Endothelial cell of umbilical vein (primary cell): ENCODE results near the gene HECTD4. TPM values are rescaled to one million over a fixed set of nuclear protein-coding genes. Genes with fewer than 3 reads are reported as not detected.

Experiments
- BruUV-seq: library from RNA; stranded (reverse); fragments of 400-500 nt; replicated peaks from 2 replicates; lab custom pipeline; 2021; lab: Mats Ljungman, UMichigan
- CTCF ChIA-PET: fragments of 300-600, 350-600 bp; sonication (Branson Sonifier 250); formaldehyde crosslinking; loops from one replicate; lab custom pipeline; 2021; ENCODE audit warnings: antibody characterized with exemption, inconsistent platforms; lab: Charles Lee
- POLR2A ChIA-PET: fragments of 300-600, 350-600 bp; sonication (Branson Sonifier 250); formaldehyde crosslinking; loops from one replicate; lab custom pipeline; 2021; ENCODE audit warnings: antibody characterized with exemption, inconsistent platforms; lab: Charles Lee
- DNase-seq: peaks from one replicate; pipeline ENCODE4 v3.0.0-alpha.2; 2011; ENCODE audit warnings: low read depth, low spot score
- FAIRE-seq: peaks from 2 replicates; lab custom pipeline; 2011; peaks lifted over from hg19 to GRCh38; lab: Jason Lieb, UNC
- H2AFZ ChIP-seq: 2 replicates; pipeline ENCODE4 v1.6.0; 2012; ENCODE audit warnings: low read depth, low read length, control low read depth, inconsistent platforms
- H3K27ac ChIP-seq: 2 replicates; pipeline ENCODE4 v1.5.1; 2011; ENCODE audit warnings: low read depth, mild to moderate bottlenecking, control low read depth, low read length, moderate library complexity; ENCODE audit not compliant: insufficient read depth
- H3K27me3 ChIP-seq, 2 experiments: 2 replicates each; pipeline versions ENCODE4 v1.6.0 to v1.6.1; 2011; ENCODE audit warnings: low read length in 2 of 2, mixed read lengths in 1 of 2; ENCODE audit not compliant: control insufficient read depth in 2 of 2, insufficient read depth in 2 of 2
- H3K36me3 ChIP-seq, 2 experiments: 2 replicates in 1 of 2; 3 replicates in 1 of 2; pipeline ENCODE4 v1.5.1; 2011; ENCODE audit warnings: low read length in 2 of 2, mild to moderate bottlenecking in 1 of 2, moderate library complexity in 1 of 2; ENCODE audit not compliant: control insufficient read depth in 2 of 2, insufficient read depth in 2 of 2; ENCODE audit errors: extremely low read depth in 1 of 2
- H3K4me1 ChIP-seq: 3 replicates; pipeline ENCODE4 v1.5.1; 2011; ENCODE audit warnings: mild to moderate bottlenecking, low read length; ENCODE audit not compliant: control insufficient read depth, insufficient read depth; ENCODE audit errors: extremely low read depth
- H3K4me2 ChIP-seq: 2 replicates; pipeline ENCODE4 v1.6.1; 2011; ENCODE audit warnings: low read length, control low read depth, mixed read lengths; ENCODE audit not compliant: insufficient read depth
- H3K4me3 ChIP-seq, 3 experiments: fragments of 200-600 bp in 1 of 3; sonication (generic), shearing (Covaris generic) in 1 of 3; replicated peaks in 1 of 3; 2 replicates each; pipeline ENCODE4 v1.5.1; 2011 to 2016; ENCODE audit warnings: control low read depth in 3 of 3, low read length in 3 of 3, mild to moderate bottlenecking in 2 of 3, inconsistent platforms in 1 of 3, low read depth in 1 of 3, moderate library complexity in 1 of 3; ENCODE audit not compliant: insufficient read depth in 1 of 3
- H3K79me2 ChIP-seq: 2 replicates; pipeline ENCODE4 v1.6.0; 2012; ENCODE audit warnings: low read length, inconsistent platforms; ENCODE audit not compliant: control insufficient read depth, insufficient read depth
- H3K9ac ChIP-seq: replicated peaks from 2 replicates; pipeline ENCODE3; 2011; ENCODE audit warnings: low read length, control low read depth; ENCODE audit not compliant: insufficient read depth; ENCODE audit errors: extremely low read depth
- H3K9me1 ChIP-seq: replicated peaks from 3 replicates; pipeline ENCODE4 v1.6.0; 2011; ENCODE audit warnings: mild to moderate bottlenecking, low read length; ENCODE audit not compliant: control insufficient read depth, insufficient read depth; ENCODE audit errors: extremely low read depth
- H3K9me3 ChIP-seq: replicated peaks from 2 replicates; pipeline ENCODE4 v1.5.1; 2012; ENCODE audit warnings: low read length, inconsistent platforms; ENCODE audit not compliant: control insufficient read depth, insufficient read depth
- H4K20me1 ChIP-seq: replicated peaks from 2 replicates; pipeline ENCODE3; 2011; ENCODE audit warnings: mild to moderate bottlenecking, low read length; ENCODE audit not compliant: control insufficient read depth, insufficient read depth; ENCODE audit errors: extremely low read depth
- CTCF ChIP-seq, 2 donors: IDR thresholded peaks; 1 replicate in 1 of 2; 2 replicates in 1 of 2; pipeline ENCODE4 v1.5.1; 2011; ENCODE audit warnings: low read length in 2 of 2, mild to moderate bottlenecking in 2 of 2, moderate library complexity in 2 of 2, control low read depth in 1 of 2, inconsistent platforms in 1 of 2, low read depth in 1 of 2; ENCODE audit not compliant: insufficient read depth in 1 of 2; ENCODE audit errors: extremely low read depth in 1 of 2
- EZH2 ChIP-seq: IDR thresholded peaks from 2 replicates; pipeline ENCODE4 v1.6.1; 2012; ENCODE audit warnings: borderline replicate concordance, low read depth, mild to moderate bottlenecking, moderate library complexity, low read length, inconsistent platforms; ENCODE audit not compliant: severe bottlenecking
- FOS ChIP-seq: IDR thresholded peaks from 2 replicates; pipeline ENCODE4 v1.6.1; 2011; ENCODE audit warnings: mild to moderate bottlenecking, low read length, moderate library complexity, borderline replicate concordance; ENCODE audit not compliant: insufficient read depth
- GATA2 ChIP-seq: IDR thresholded peaks from 2 replicates; pipeline ENCODE4 v1.7.0; 2011; ENCODE audit warnings: low read depth, mild to moderate bottlenecking, moderate library complexity, mixed read lengths, low read length; ENCODE audit not compliant: insufficient read length, insufficient read depth
- JUN ChIP-seq: IDR thresholded peaks from 2 replicates; pipeline ENCODE4 v1.6.1; 2011; ENCODE audit warnings: borderline replicate concordance, low read depth; ENCODE audit not compliant: insufficient read length, insufficient read depth
- MAX ChIP-seq: IDR thresholded peaks from 2 replicates; pipeline ENCODE4 v1.6.1; 2011; ENCODE audit not compliant: insufficient read depth, insufficient read length
- MYC ChIP-seq: IDR thresholded peaks from one replicate; pipeline ENCODE4 v1.6.1; 2011; ENCODE audit warnings: mild to moderate bottlenecking, low read depth, low read length
- POLR2A ChIP-seq: IDR thresholded peaks from 2 replicates; pipeline ENCODE4 v1.6.1; 2012; ENCODE audit warnings: low read depth, mild to moderate bottlenecking, control low read depth, low read length
- POLR2AphosphoS5 ChIP-seq: IDR thresholded peaks from 2 replicates; pipeline ENCODE4 v1.6.1; 2012; ENCODE audit warnings: low read depth, mild to moderate bottlenecking, control low read depth, low read length, moderate library complexity; ENCODE audit not compliant: insufficient read depth
- dilution Hi-C: fragments of 300-500 bp; cut with MboI; formaldehyde crosslinking; loops from one replicate; pipeline ENCODE4 v1.15.0; 2019; ENCODE audit warnings: low sequenced_read_pairs; ENCODE audit not compliant: extremely low pct_ligation_motif_present
- intact Hi-C: fragments of 100-400 bp; cut with micrococcal nuclease; formaldehyde crosslinking; loops from one replicate; pipeline ENCODE4 v1.10.0; 2022
- polyA plus RNA-seq, 4 experiments: library from polyadenylated mRNA; depleted of rRNA in 3 of 4; stranded (reverse) in 3 of 4; unstranded in 1 of 4; fragments of >200 nt; gene quantifications; 2 replicates each; pipeline versions ENCODE4 v1.2.1 to v1.2.3, GENCODE V29; 2011 to 2012; ENCODE audit warnings: missing spikeins in 1 of 4
- total RNA-seq: library from RNA; stranded (reverse); gene quantifications from 2 replicates; pipeline ENCODE4 v1.2.3, GENCODE V29; 2021

The HECTD4 gene
- total and polyA plus RNA-seq, 2 donors (not counting 3 experiments of a cell fraction or from before 2014, with no cell fraction given), result 9.7 to 47.7 TPM

GRCh38 chr12:112308161-112308560, 74.1 kb downstream of the HECTD4 start:
- Histone ChIP-seq H3K4me1 (peaks cover 4% of the 10 kb centered on the region), H3K79me2 (no peaks in the 10 kb centered on the region), H3K27me3 (no peaks in the 10 kb centered on the region), H3K4me2 (no peak overlapping the region), H3K9ac (no peak overlapping the region), H4K20me1 (no peaks in the 10 kb centered on the region), H3K4me3 (no peak overlapping the region), H3K27ac (no peak overlapping the region), H2AFZ (no peak overlapping the region), H3K36me3 (peaks cover 9 to 13% of the 10 kb centered on the region in 2 experiments), H3K9me1 (no peaks in the 10 kb centered on the region), H3K9me3 (no peaks in the 10 kb centered on the region)
- BruUV-seq, result no TSS peak
- CTCF ChIA-PET, result no interaction called here
- FAIRE-seq (no peak), DNase-seq (no peak)
- TF ChIP-seq POLR2AphosphoS5, result no peak
- no peak for TF ChIP-seq EZH2
- POLR2A ChIA-PET, result no interaction called here
- dilution Hi-C loops, result no loop called here
- intact Hi-C loops, result no loop called here

- H4K20me1 ChIP-seq, result no peaks in the 10 kb centered on the region
- no peak overlapping the region for H3K9ac ChIP-seq
- ChIA-PET CTCF (interaction anchor here (0.7 kb wide), 1 partner anchor 11 kb away, joined by 3 read pairs; no protein-coding TSS in a partner anchor), POLR2A (no interaction called here)
- no peak for TF ChIP-seq POLR2AphosphoS5
- TF ChIP-seq CTCF (IDR thresholded peaks at IDR 0.05; ENCODE audit: extremely low read depth in 1 of 2, insufficient read depth in 1 of 2, low read depth in 1 of 2, low read length in 2 of 2), result no peak
- TF ChIP-seq POLR2A, result no peak
- no peak for TF ChIP-seq EZH2
- no peak for TF ChIP-seq JUN
- TF ChIP-seq GATA2, result no peak
- TF ChIP-seq MYC, result no peak
- no peak for TF ChIP-seq MAX
- no peak for TF ChIP-seq FOS
- no peak overlapping the region for H2AFZ ChIP-seq
- no peaks in the 10 kb centered on the region for H3K27me3 ChIP-seq
- H3K27ac ChIP-seq, result no peak overlapping the region
- H3K4me2 ChIP-seq, result no peak overlapping the region
- intact Hi-C loops, result no loop called here
- dilution Hi-C loops, result no loop called here
- DNase-seq (no peak), FAIRE-seq (no peak)
- H3K36me3 ChIP-seq, result peaks cover 9 to 13% of the 10 kb centered on the region in 2 experiments
- H3K4me3 ChIP-seq, result no peak overlapping the region
- no peaks in the 10 kb centered on the region for H3K79me2 ChIP-seq
- no peaks in the 10 kb centered on the region for H3K9me1 ChIP-seq
- BruUV-seq, result no TSS peak
- no peaks in the 10 kb centered on the region for H3K9me3 ChIP-seq
- H3K4me1 ChIP-seq, result peaks cover 9% of the 10 kb centered on the region
Measured at GRCh38 chr12:112307317-112308011, 74.8 kb downstream of the HECTD4 start.
